ENCODE results near the gene EZR. TPM values are rescaled to one million over a fixed set of nuclear protein-coding genes. Genes with fewer than 3 reads are reported as not detected.
A peak's percentile ranks its signal among the peaks of the same experiment; 100 is the strongest.

The EZR gene
- total and polyA plus RNA-seq, 9 of the 15 experiments (the other 6 are each of a cell fraction or from before 2014, with no cell fraction given) = 36.5 to 162 (median 104) TPM

- TF ChIP-seq MEF2A (IDR thresholded peaks at IDR 0.05; ENCODE audit: control insufficient read depth, low read depth, low read length) = no peak
- TF ChIP-seq, protein P1, sequence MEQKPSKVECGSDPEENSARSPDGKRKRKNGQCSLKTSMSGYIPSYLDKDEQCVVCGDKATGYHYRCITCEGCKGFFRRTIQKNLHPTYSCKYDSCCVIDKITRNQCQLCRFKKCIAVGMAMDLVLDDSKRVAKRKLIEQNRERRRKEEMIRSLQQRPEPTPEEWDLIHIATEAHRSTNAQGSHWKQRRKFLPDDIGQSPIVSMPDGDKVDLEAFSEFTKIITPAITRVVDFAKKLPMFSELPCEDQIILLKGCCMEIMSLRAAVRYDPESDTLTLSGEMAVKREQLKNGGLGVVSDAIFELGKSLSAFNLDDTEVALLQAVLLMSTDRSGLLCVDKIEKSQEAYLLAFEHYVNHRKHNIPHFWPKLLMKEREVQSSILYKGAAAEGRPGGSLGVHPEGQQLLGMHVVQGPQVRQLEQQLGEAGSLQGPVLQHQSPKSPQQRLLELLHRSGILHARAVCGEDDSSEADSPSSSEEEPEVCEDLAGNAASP (IDR thresholded peaks at IDR 0.05) = no peak
- no peak for TF ChIP-seq ETV6 (IDR thresholded peaks at IDR 0.05; ENCODE audit: borderline replicate concordance in 1 of 2, low read depth in 2 of 2, low read length in 1 of 2)
- no peak for TF ChIP-seq ETV6 (CRISPR knock-in tag; IDR thresholded peaks at IDR 0.05; ENCODE audit: borderline replicate concordance)
- no peak for TF ChIP-seq ZBTB34 (CRISPR knock-in tag; IDR thresholded peaks at IDR 0.05)
- no peak for TF ChIP-seq GATAD2B (IDR thresholded peaks at IDR 0.05; ENCODE audit: borderline replicate concordance)
- no peak for TF ChIP-seq ZNF589 (CRISPR knock-in tag; IDR thresholded peaks at IDR 0.05; ENCODE audit: low read depth)
- peak; percentile 60; the same call in 1 of the 2 replicates for TF ChIP-seq ATF7 (IDR thresholded peaks at IDR 0.05)
- TF ChIP-seq ZFX (CRISPR knock-in tag; IDR thresholded peaks at IDR 0.05) = peak; percentile 65; the same call in 1 of the 2 replicates
- TF ChIP-seq MTA1 (IDR thresholded peaks at IDR 0.05; ENCODE audit: borderline replicate concordance) = no peak
- TF ChIP-seq FIP1L1 (IDR thresholded peaks at IDR 0.05; ENCODE audit: low read depth, low read length, poor library complexity, severe bottlenecking) = no peak
- TF ChIP-seq RFX7 (CRISPR knock-in tag; IDR thresholded peaks at IDR 0.05) = no peak
- TF ChIP-seq, protein P2, sequence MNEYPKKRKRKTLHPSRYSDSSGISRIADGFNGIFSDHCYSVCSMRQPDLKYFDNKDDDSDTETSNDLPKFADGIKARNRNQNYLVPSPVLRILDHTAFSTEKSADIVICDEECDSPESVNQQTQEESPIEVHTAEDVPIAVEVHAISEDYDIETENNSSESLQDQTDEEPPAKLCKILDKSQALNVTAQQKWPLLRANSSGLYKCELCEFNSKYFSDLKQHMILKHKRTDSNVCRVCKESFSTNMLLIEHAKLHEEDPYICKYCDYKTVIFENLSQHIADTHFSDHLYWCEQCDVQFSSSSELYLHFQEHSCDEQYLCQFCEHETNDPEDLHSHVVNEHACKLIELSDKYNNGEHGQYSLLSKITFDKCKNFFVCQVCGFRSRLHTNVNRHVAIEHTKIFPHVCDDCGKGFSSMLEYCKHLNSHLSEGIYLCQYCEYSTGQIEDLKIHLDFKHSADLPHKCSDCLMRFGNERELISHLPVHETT (CRISPR knock-in tag; conservative IDR thresholded peaks at IDR 0.05 in 1 of 2, IDR thresholded peaks at IDR 0.05 in 1 of 2) = peak in 1 of 2 experiments; percentile 65; a peak in 1 of 4 replicates
- no peak for TF ChIP-seq HBP1 (CRISPR knock-in tag; IDR thresholded peaks at IDR 0.05)
- TF ChIP-seq SMAD2 (IDR thresholded peaks at IDR 0.05; ENCODE audit: low read depth, low read length) = no peak
- TF ChIP-seq SRF (CRISPR knock-in tag; IDR thresholded peaks at IDR 0.05) = no peak
- TF ChIP-seq ZNF695 (CRISPR knock-in tag; IDR thresholded peaks at IDR 0.05) = no peak
- TF ChIP-seq CLOCK (CRISPR knock-in tag; IDR thresholded peaks at IDR 0.05; ENCODE audit: borderline replicate concordance) = no peak
- no peak for TF ChIP-seq CBX5 (IDR thresholded peaks at IDR 0.05; ENCODE audit: borderline replicate concordance, low read depth)
These were observed 41.2 kb upstream of the EZR start (continued) for GRCh38 chr6:158860279-158860865.
